Endothelial cell of umbilical vein (primary cell): ENCODE measurements around the gene FGF3. TPM values are rescaled to one million over a fixed set of nuclear protein-coding genes. Genes with fewer than 3 reads are reported as not detected.

ENCODE experiments used
- BruUV-seq: library from RNA; stranded (reverse); fragments of 400-500 nt; replicated peaks from 2 replicates; lab custom pipeline; 2021; lab: Mats Ljungman, UMichigan
- CTCF ChIA-PET: fragments of 300-600, 350-600 bp; sonication (Branson Sonifier 250); formaldehyde crosslinking; loops from one replicate; lab custom pipeline; 2021; ENCODE audit warnings: antibody characterized with exemption, inconsistent platforms; lab: Charles Lee
- POLR2A ChIA-PET: fragments of 300-600, 350-600 bp; sonication (Branson Sonifier 250); formaldehyde crosslinking; loops from one replicate; lab custom pipeline; 2021; ENCODE audit warnings: antibody characterized with exemption, inconsistent platforms; lab: Charles Lee
- DNase-seq: peaks from one replicate; pipeline ENCODE4 v3.0.0-alpha.2; 2011; ENCODE audit warnings: low read depth, low spot score
- FAIRE-seq: peaks from 2 replicates; lab custom pipeline; 2011; peaks lifted over from hg19 to GRCh38; lab: Jason Lieb, UNC
- H2AFZ ChIP-seq: 2 replicates; pipeline ENCODE4 v1.6.0; 2012; ENCODE audit warnings: low read depth, low read length, control low read depth, inconsistent platforms
- H3K27ac ChIP-seq: 2 replicates; pipeline ENCODE4 v1.5.1; 2011; ENCODE audit warnings: low read depth, mild to moderate bottlenecking, control low read depth, low read length, moderate library complexity; ENCODE audit not compliant: insufficient read depth
- H3K27me3 ChIP-seq, 2 experiments: 2 replicates each; pipeline versions ENCODE4 v1.6.0 to v1.6.1; 2011; ENCODE audit warnings: low read length in 2 of 2, mixed read lengths in 1 of 2; ENCODE audit not compliant: control insufficient read depth in 2 of 2, insufficient read depth in 2 of 2
- H3K36me3 ChIP-seq, 2 experiments: 2 replicates in 1 of 2; 3 replicates in 1 of 2; pipeline ENCODE4 v1.5.1; 2011; ENCODE audit warnings: low read length in 2 of 2, mild to moderate bottlenecking in 1 of 2, moderate library complexity in 1 of 2; ENCODE audit not compliant: control insufficient read depth in 2 of 2, insufficient read depth in 2 of 2; ENCODE audit errors: extremely low read depth in 1 of 2
- H3K4me1 ChIP-seq: 3 replicates; pipeline ENCODE4 v1.5.1; 2011; ENCODE audit warnings: mild to moderate bottlenecking, low read length; ENCODE audit not compliant: control insufficient read depth, insufficient read depth; ENCODE audit errors: extremely low read depth
- H3K4me2 ChIP-seq: 2 replicates; pipeline ENCODE4 v1.6.1; 2011; ENCODE audit warnings: low read length, control low read depth, mixed read lengths; ENCODE audit not compliant: insufficient read depth
- H3K4me3 ChIP-seq, 3 experiments: fragments of 200-600 bp in 1 of 3; sonication (generic), shearing (Covaris generic) in 1 of 3; replicated peaks in 1 of 3; 2 replicates each; pipeline ENCODE4 v1.5.1; 2011 to 2016; ENCODE audit warnings: control low read depth in 3 of 3, low read length in 3 of 3, mild to moderate bottlenecking in 2 of 3, inconsistent platforms in 1 of 3, low read depth in 1 of 3, moderate library complexity in 1 of 3; ENCODE audit not compliant: insufficient read depth in 1 of 3
- H3K79me2 ChIP-seq: 2 replicates; pipeline ENCODE4 v1.6.0; 2012; ENCODE audit warnings: low read length, inconsistent platforms; ENCODE audit not compliant: control insufficient read depth, insufficient read depth
- H3K9ac ChIP-seq: replicated peaks from 2 replicates; pipeline ENCODE3; 2011; ENCODE audit warnings: low read length, control low read depth; ENCODE audit not compliant: insufficient read depth; ENCODE audit errors: extremely low read depth
- H3K9me1 ChIP-seq: replicated peaks from 3 replicates; pipeline ENCODE4 v1.6.0; 2011; ENCODE audit warnings: mild to moderate bottlenecking, low read length; ENCODE audit not compliant: control insufficient read depth, insufficient read depth; ENCODE audit errors: extremely low read depth
- H3K9me3 ChIP-seq: replicated peaks from 2 replicates; pipeline ENCODE4 v1.5.1; 2012; ENCODE audit warnings: low read length, inconsistent platforms; ENCODE audit not compliant: control insufficient read depth, insufficient read depth
- H4K20me1 ChIP-seq: replicated peaks from 2 replicates; pipeline ENCODE3; 2011; ENCODE audit warnings: mild to moderate bottlenecking, low read length; ENCODE audit not compliant: control insufficient read depth, insufficient read depth; ENCODE audit errors: extremely low read depth
- EZH2 ChIP-seq: IDR thresholded peaks from 2 replicates; pipeline ENCODE4 v1.6.1; 2012; ENCODE audit warnings: borderline replicate concordance, low read depth, mild to moderate bottlenecking, moderate library complexity, low read length, inconsistent platforms; ENCODE audit not compliant: severe bottlenecking
- FOS ChIP-seq: IDR thresholded peaks from 2 replicates; pipeline ENCODE4 v1.6.1; 2011; ENCODE audit warnings: mild to moderate bottlenecking, low read length, moderate library complexity, borderline replicate concordance; ENCODE audit not compliant: insufficient read depth
- GATA2 ChIP-seq: IDR thresholded peaks from 2 replicates; pipeline ENCODE4 v1.7.0; 2011; ENCODE audit warnings: low read depth, mild to moderate bottlenecking, moderate library complexity, mixed read lengths, low read length; ENCODE audit not compliant: insufficient read length, insufficient read depth
- JUN ChIP-seq: IDR thresholded peaks from 2 replicates; pipeline ENCODE4 v1.6.1; 2011; ENCODE audit warnings: borderline replicate concordance, low read depth; ENCODE audit not compliant: insufficient read length, insufficient read depth
- MAX ChIP-seq: IDR thresholded peaks from 2 replicates; pipeline ENCODE4 v1.6.1; 2011; ENCODE audit not compliant: insufficient read depth, insufficient read length
- MYC ChIP-seq: IDR thresholded peaks from one replicate; pipeline ENCODE4 v1.6.1; 2011; ENCODE audit warnings: mild to moderate bottlenecking, low read depth, low read length
- POLR2A ChIP-seq: IDR thresholded peaks from 2 replicates; pipeline ENCODE4 v1.6.1; 2012; ENCODE audit warnings: low read depth, mild to moderate bottlenecking, control low read depth, low read length
- POLR2AphosphoS5 ChIP-seq: IDR thresholded peaks from 2 replicates; pipeline ENCODE4 v1.6.1; 2012; ENCODE audit warnings: low read depth, mild to moderate bottlenecking, control low read depth, low read length, moderate library complexity; ENCODE audit not compliant: insufficient read depth
- dilution Hi-C: fragments of 300-500 bp; cut with MboI; formaldehyde crosslinking; loops from one replicate; pipeline ENCODE4 v1.15.0; 2019; ENCODE audit warnings: low sequenced_read_pairs; ENCODE audit not compliant: extremely low pct_ligation_motif_present
- intact Hi-C: fragments of 100-400 bp; cut with micrococcal nuclease; formaldehyde crosslinking; loops from one replicate; pipeline ENCODE4 v1.10.0; 2022
- polyA plus RNA-seq, 4 experiments: library from polyadenylated mRNA; depleted of rRNA in 3 of 4; stranded (reverse) in 3 of 4; unstranded in 1 of 4; fragments of >200 nt; gene quantifications; 2 replicates each; pipeline versions ENCODE4 v1.2.1 to v1.2.3, GENCODE V29; 2011 to 2012; ENCODE audit warnings: missing spikeins in 1 of 4
- total RNA-seq: library from RNA; stranded (reverse); gene quantifications from 2 replicates; pipeline ENCODE4 v1.2.3, GENCODE V29; 2021
- TF ChIP-seq, protein P1 (sequence below), 2 donors: IDR thresholded peaks; 1 replicate in 1 of 2; 2 replicates in 1 of 2; pipeline ENCODE4 v1.5.1; 2011; ENCODE audit warnings: low read length in 2 of 2, mild to moderate bottlenecking in 2 of 2, moderate library complexity in 2 of 2, control low read depth in 1 of 2, inconsistent platforms in 1 of 2, low read depth in 1 of 2; ENCODE audit not compliant: insufficient read depth in 1 of 2; ENCODE audit errors: extremely low read depth in 1 of 2

The FGF3 gene
- total and polyA plus RNA-seq, 2 donors (not counting 3 experiments of a cell fraction or from before 2014, with no cell fraction given): not detected

- CTCF ChIA-PET: interaction anchor here (1.1 to 1.7 kb wide), 2 partner anchors 12 to 20 kb away, joined by 3 to 5 read pairs; no protein-coding TSS in a partner anchor
- H3K9ac ChIP-seq: no peak overlapping the region
Measured at GRCh38 chr11:69868006-69868810, 49.0 kb upstream of the FGF3 start.

More at GRCh38 chr11:69868006-69868810, 49.0 kb upstream of the FGF3 start:
- Histone ChIP-seq H3K9me1 (no peaks in the 10 kb centered on the region), H3K4me3 (no peak overlapping the region), H3K27ac (no peak overlapping the region), H4K20me1 (no peaks in the 10 kb centered on the region), H3K27me3 (peaks cover 14 to 23% of the 10 kb centered on the region in 2 experiments), H3K9me3 (no peaks in the 10 kb centered on the region), H3K36me3 (no peaks in the 10 kb centered on the region), H3K79me2 (no peaks in the 10 kb centered on the region), H3K4me1 (no peaks in the 10 kb centered on the region), H3K4me2 (no peak overlapping the region), H2AFZ (no peak overlapping the region)
- POLR2A ChIA-PET: no interaction called here
- DNase-seq (no peak), FAIRE-seq (no peak)
- BruUV-seq: no TSS peak
- no peak for TF ChIP-seq MYC
- TF ChIP-seq MAX: no peak
- no peak for TF ChIP-seq POLR2A
- TF ChIP-seq POLR2AphosphoS5: no peak
- no peak for TF ChIP-seq JUN
- no peak for TF ChIP-seq GATA2
- no peak for TF ChIP-seq FOS
- TF ChIP-seq, protein P1, sequence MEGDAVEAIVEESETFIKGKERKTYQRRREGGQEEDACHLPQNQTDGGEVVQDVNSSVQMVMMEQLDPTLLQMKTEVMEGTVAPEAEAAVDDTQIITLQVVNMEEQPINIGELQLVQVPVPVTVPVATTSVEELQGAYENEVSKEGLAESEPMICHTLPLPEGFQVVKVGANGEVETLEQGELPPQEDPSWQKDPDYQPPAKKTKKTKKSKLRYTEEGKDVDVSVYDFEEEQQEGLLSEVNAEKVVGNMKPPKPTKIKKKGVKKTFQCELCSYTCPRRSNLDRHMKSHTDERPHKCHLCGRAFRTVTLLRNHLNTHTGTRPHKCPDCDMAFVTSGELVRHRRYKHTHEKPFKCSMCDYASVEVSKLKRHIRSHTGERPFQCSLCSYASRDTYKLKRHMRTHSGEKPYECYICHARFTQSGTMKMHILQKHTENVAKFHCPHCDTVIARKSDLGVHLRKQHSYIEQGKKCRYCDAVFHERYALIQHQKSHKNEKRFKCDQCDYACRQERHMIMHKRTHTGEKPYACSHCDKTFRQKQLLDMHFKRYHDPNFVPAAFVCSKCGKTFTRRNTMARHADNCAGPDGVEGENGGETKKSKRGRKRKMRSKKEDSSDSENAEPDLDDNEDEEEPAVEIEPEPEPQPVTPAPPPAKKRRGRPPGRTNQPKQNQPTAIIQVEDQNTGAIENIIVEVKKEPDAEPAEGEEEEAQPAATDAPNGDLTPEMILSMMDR (IDR thresholded peaks at IDR 0.05; ENCODE audit: extremely low read depth in 1 of 2, insufficient read depth in 1 of 2, low read depth in 1 of 2, low read length in 2 of 2): no peak
- TF ChIP-seq EZH2: no peak
- intact Hi-C loops (no loop called here), dilution Hi-C loops (no loop called here)
